ENCODE results near the gene KLHL22.

GRCh38 chr22:20449819-20450550 is 45.6 kb downstream of the KLHL22 start:
- TF ChIP-seq EZH2 (IDR thresholded peaks at IDR 0.05; ENCODE audit: borderline replicate concordance, low read depth, low read length, severe bottlenecking) = no peak
- no peak for TF ChIP-seq CTCF (IDR thresholded peaks at IDR 0.05; ENCODE audit: borderline replicate concordance, extremely low read depth, low read length, poor library complexity, severe bottlenecking)

Measured in DND-41 (cell line).